ENCODE results near the gene ANGPTL7. TPM values are rescaled to one million over a fixed set of nuclear protein-coding genes. Genes with fewer than 3 reads are reported as not detected.

The ANGPTL7 gene, protein sequence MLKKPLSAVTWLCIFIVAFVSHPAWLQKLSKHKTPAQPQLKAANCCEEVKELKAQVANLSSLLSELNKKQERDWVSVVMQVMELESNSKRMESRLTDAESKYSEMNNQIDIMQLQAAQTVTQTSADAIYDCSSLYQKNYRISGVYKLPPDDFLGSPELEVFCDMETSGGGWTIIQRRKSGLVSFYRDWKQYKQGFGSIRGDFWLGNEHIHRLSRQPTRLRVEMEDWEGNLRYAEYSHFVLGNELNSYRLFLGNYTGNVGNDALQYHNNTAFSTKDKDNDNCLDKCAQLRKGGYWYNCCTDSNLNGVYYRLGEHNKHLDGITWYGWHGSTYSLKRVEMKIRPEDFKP
- total RNA-seq, result under 1 TPM in 3 of 4 donors, not detected in 1; 0.55 to 1.00 (median 0.79) TPM

- peaks cover 0 to 8% (median 2%) of the 10 kb centered on the region in 4 donors for H3K36me3 ChIP-seq
- intact Hi-C loops (cut with DNase I; ENCODE audit: low total_unique reads) (no loop called here), in situ Hi-C loops (cut with MboI; ENCODE audit: low pct_ligation_motif_present in 1 of 4, low pct_unique_long_range_greater_than_20kb in 1 of 4, low sequenced_read_pairs in 3 of 4) (no loop called here)
- no peaks in the 10 kb centered on the region for H3K27me3 ChIP-seq
- H3K4me1 ChIP-seq, result no peaks in the 10 kb centered on the region
- no peak within 1 kb of the TSS for H3K27ac ChIP-seq
- H3K9me3 ChIP-seq, result no peaks in the 10 kb centered on the region
- no peak for DNase-seq
- no peak for TF ChIP-seq CTCF (IDR thresholded peaks at IDR 0.05)
- no peak for TF ChIP-seq EP300 (IDR thresholded peaks at IDR 0.05; ENCODE audit: low read depth)
- TF ChIP-seq POLR2AphosphoS5 (IDR thresholded peaks at IDR 0.05), result no peak
- TF ChIP-seq POLR2A (IDR thresholded peaks at IDR 0.05), result no peak
- H3K4me3 ChIP-seq, result no peak within 1 kb of the TSS
- WGBS, 2 donors (ENCODE audit: low coverage in 1 of 2), result 84 to 89% methylated on average over 3 to 8 of the region's 8 CpGs
Observed at GRCh38 chr1:11188858-11189451, at the start of gene ANGPTL7. Gene ANGPTL7, plus strand, starts transcription at chr1:11189355. Its CDS starts 225 bp downstream, at chr1:11189580.

- TF ChIP-seq EP300 (IDR thresholded peaks at IDR 0.05; ENCODE audit: low read depth), result no peak
- no peak for TF ChIP-seq CTCF (IDR thresholded peaks at IDR 0.05)
- TF ChIP-seq POLR2A (IDR thresholded peaks at IDR 0.05), result no peak
- TF ChIP-seq POLR2AphosphoS5 (IDR thresholded peaks at IDR 0.05), result no peak
- in situ Hi-C loops (cut with MboI; ENCODE audit: low pct_ligation_motif_present in 1 of 4, low pct_unique_long_range_greater_than_20kb in 1 of 4, low sequenced_read_pairs in 3 of 4) (no loop called here), intact Hi-C loops (cut with DNase I; ENCODE audit: low total_unique reads) (no loop called here)
- no peak for DNase-seq
- peaks cover 0 to 55% (median 14%) of the 10 kb centered on the region in 4 donors for H3K36me3 ChIP-seq
- H3K4me1 ChIP-seq, result no peaks in the 10 kb centered on the region
- H3K4me3 ChIP-seq, result no peak overlapping the region
- no peaks in the 10 kb centered on the region for H3K27me3 ChIP-seq
- no peaks in the 10 kb centered on the region for H3K9me3 ChIP-seq
- no peak overlapping the region for H3K27ac ChIP-seq
- WGBS, 2 donors (ENCODE audit: low coverage in 1 of 2), result 88 to 93% methylated on average over 1 to 4 of the region's 4 CpGs
Observed at GRCh38 chr1:11142618-11143391, 46.4 kb upstream of the ANGPTL7 start.

DNA sequence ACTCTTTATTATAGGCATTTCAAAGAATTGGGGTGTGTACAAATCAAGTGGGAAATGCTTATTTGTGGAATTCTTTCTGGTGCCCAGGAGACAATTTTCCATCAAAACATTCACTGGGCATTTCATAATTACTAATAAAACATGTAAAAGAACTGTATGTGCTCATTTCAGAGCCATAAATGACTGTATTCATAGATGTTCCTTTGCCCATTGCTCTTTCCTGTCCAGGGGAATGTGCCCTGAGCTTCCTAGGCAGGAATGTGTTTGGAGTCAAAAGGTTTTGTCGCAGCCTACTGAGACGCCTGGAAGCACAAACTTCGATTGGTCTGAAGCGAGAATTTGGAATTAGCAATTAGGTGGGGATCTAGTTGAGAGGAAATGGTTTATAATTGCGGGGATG lies 45.8 kb upstream of the ANGPTL7 start:
- WGBS, 2 donors (ENCODE audit: low coverage in 1 of 2), result 95 to 100% methylated on average over 5 of the region's 5 CpGs
- intact Hi-C loops (cut with DNase I; ENCODE audit: low total_unique reads), result no loop called here
- H3K36me3 ChIP-seq, result peaks cover 0 to 54% (median 15%) of the 10 kb centered on the region in 4 donors
- DNase-seq, result no peak
- in situ Hi-C loops (cut with MboI; ENCODE audit: low pct_ligation_motif_present in 1 of 4, low pct_unique_long_range_greater_than_20kb in 1 of 4, low sequenced_read_pairs in 3 of 4), result no loop called here
- no peaks in the 10 kb centered on the region for H3K4me1 ChIP-seq
- TF ChIP-seq EP300 (IDR thresholded peaks at IDR 0.05; ENCODE audit: low read depth), result no peak
- no peak for TF ChIP-seq CTCF (IDR thresholded peaks at IDR 0.05)
- TF ChIP-seq POLR2A (IDR thresholded peaks at IDR 0.05), result no peak
- TF ChIP-seq POLR2AphosphoS5 (IDR thresholded peaks at IDR 0.05), result no peak
- H3K4me3 ChIP-seq, result no peak overlapping the region
- H3K27me3 ChIP-seq, result no peaks in the 10 kb centered on the region
- no peak overlapping the region for H3K27ac ChIP-seq
- no peaks in the 10 kb centered on the region for H3K9me3 ChIP-seq

GRCh38 chr1:11143907-11144306 lies 45.2 kb upstream of the ANGPTL7 start:
- Histone ChIP-seq H3K4me1 (no peaks in the 10 kb centered on the region), H3K27ac (no peak overlapping the region), H3K4me3 (no peak overlapping the region), H3K36me3 (peaks cover 0 to 54% (median 18%) of the 10 kb centered on the region in 4 donors), H3K27me3 (no peaks in the 10 kb centered on the region), H3K9me3 (no peaks in the 10 kb centered on the region)
- TF ChIP-seq POLR2AphosphoS5 (IDR thresholded peaks at IDR 0.05) (no peak), POLR2A (IDR thresholded peaks at IDR 0.05) (no peak), CTCF (IDR thresholded peaks at IDR 0.05) (no peak), EP300 (IDR thresholded peaks at IDR 0.05; ENCODE audit: low read depth) (no peak)
- 83% methylated on average over 2 of the region's 2 CpGs for WGBS, 2 donors (ENCODE audit: low coverage in 1 of 2)
- no peak for DNase-seq
- in situ Hi-C loops (cut with MboI; ENCODE audit: low pct_ligation_motif_present in 1 of 4, low pct_unique_long_range_greater_than_20kb in 1 of 4, low sequenced_read_pairs in 3 of 4), result no loop called here
- intact Hi-C loops (cut with DNase I; ENCODE audit: low total_unique reads), result no loop called here

Measured in transverse colon (tissue), 4 donors.